ENCODE data around the gene WDFY2.

DNA sequence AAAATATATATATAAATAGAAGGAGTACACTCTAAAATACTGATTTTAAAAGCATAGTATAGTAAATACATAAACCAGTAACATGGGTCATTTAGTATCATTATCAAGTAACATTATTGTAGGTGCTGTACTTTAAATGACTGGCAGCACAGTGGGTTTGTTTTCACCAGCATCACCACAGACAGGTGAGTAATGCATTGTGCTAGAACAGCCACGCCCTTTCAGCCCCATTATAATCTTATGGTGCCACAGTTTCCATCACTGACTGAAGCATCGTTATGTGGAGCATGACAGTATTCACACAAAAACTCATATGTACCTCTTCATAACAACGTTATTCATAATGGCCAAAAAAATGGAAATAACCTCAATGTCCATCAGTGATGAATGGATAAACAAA lies 131.4 kb downstream of the WDFY2 start:
- TF ChIP-seq EZH2phosphoT487 (IDR thresholded peaks at IDR 0.05; ENCODE audit: borderline replicate concordance) (no peak), CTCF (conservative IDR thresholded peaks at IDR 0.05; ENCODE audit: low read length) (no peak)
